Left ventricle myocardium inferior (tissue), 1 donor: ENCODE measurements around the gene NTM. TPM values are rescaled to one million over a fixed set of nuclear protein-coding genes. Genes with fewer than 3 reads are reported as not detected.

Source experiments
- DNase-seq: peaks from one replicate; pipeline ENCODE4 v3.0.0-alpha.2; 2020
- H3K27ac ChIP-seq: fragments of 200-600 bp; replicated peaks from 2 replicates; pipeline ENCODE4 v1.8.0; 2021
- H3K27me3 ChIP-seq: fragments of 200-600 bp; 2 replicates; pipeline ENCODE4 v1.8.0; 2021; ENCODE audit warnings: low read depth
- H3K36me3 ChIP-seq: fragments of 200-600 bp; 2 replicates; pipeline ENCODE4 v1.8.0; 2021
- H3K4me1 ChIP-seq: fragments of 200-600 bp; 2 replicates; pipeline ENCODE4 v1.8.0; 2021
- H3K4me3 ChIP-seq: fragments of 200-600 bp; 2 replicates; pipeline ENCODE4 v1.8.0; 2021; ENCODE audit warnings: mild to moderate bottlenecking, moderate library complexity
- H3K9me3 ChIP-seq: fragments of 200-600 bp; replicated peaks from 2 replicates; pipeline ENCODE4 v1.8.0; 2021
- intact Hi-C: fragments of 100-400 bp; cut with micrococcal nuclease; formaldehyde crosslinking; loops from one replicate; pipeline ENCODE4 v1.11.0; 2022
- total RNA-seq: library from RNA; stranded (reverse); fragmentation: NEBNext Ultra II Directional; extraction: Animal tissue kit (Norgen Biotek cat#: 25700); gene quantifications from one replicate; pipeline ENCODE4 v1.2.1, GENCODE V29; 2021
- TF ChIP-seq, protein P1 (sequence below): fragments of 200-600 bp; IDR thresholded peaks from 2 replicates; pipeline ENCODE4 v1.8.0; 2021; ENCODE audit warnings: antibody characterized with exemption, mild to moderate bottlenecking, borderline replicate concordance
- donor health status: DM: no; HTN: yes; CAD: no; lungs with severe emphysema.

The NTM gene
- total RNA-seq, 1 donor from 2014 or later = 1.0 TPM

DNA sequence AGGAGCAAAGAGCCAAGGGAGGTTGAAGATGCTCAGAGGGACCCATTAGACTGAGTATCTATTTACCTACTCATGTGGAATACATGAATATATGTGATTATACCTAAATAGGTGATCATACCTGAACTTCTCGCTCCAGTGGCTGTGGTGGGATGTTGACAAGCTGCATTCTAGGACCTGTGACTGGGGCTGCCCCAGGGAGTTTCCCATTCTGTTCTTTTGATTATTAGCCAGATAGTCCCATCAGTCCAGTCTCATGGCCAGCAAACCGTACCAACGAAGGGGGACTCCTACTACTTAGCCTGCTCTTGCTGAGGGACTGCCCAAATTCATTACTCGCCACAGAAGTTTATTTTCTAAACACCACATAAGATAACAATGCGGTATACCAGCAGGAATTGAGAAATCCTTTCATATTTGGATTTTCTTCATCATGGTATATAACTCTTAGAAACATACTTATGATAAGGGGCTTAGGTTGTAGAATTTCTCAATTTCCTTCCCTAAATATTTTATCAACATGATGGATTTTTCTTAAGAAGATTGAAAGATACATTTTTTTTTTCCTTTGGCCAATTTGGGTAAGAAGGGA, 273.9 kb downstream of the NTM start:
- H3K27me3 ChIP-seq = peaks cover 51% of the 10 kb centered on the region
- H3K4me1 ChIP-seq = no peaks in the 10 kb centered on the region
- intact Hi-C loops = no loop called here
- H3K27ac ChIP-seq = no peak overlapping the region
- H3K9me3 ChIP-seq = no peaks in the 10 kb centered on the region
- DNase-seq = no peak
- TF ChIP-seq, protein P1, sequence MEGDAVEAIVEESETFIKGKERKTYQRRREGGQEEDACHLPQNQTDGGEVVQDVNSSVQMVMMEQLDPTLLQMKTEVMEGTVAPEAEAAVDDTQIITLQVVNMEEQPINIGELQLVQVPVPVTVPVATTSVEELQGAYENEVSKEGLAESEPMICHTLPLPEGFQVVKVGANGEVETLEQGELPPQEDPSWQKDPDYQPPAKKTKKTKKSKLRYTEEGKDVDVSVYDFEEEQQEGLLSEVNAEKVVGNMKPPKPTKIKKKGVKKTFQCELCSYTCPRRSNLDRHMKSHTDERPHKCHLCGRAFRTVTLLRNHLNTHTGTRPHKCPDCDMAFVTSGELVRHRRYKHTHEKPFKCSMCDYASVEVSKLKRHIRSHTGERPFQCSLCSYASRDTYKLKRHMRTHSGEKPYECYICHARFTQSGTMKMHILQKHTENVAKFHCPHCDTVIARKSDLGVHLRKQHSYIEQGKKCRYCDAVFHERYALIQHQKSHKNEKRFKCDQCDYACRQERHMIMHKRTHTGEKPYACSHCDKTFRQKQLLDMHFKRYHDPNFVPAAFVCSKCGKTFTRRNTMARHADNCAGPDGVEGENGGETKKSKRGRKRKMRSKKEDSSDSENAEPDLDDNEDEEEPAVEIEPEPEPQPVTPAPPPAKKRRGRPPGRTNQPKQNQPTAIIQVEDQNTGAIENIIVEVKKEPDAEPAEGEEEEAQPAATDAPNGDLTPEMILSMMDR = no peak
- no peaks in the 10 kb centered on the region for H3K36me3 ChIP-seq
- H3K4me3 ChIP-seq = no peak overlapping the region

DNA sequence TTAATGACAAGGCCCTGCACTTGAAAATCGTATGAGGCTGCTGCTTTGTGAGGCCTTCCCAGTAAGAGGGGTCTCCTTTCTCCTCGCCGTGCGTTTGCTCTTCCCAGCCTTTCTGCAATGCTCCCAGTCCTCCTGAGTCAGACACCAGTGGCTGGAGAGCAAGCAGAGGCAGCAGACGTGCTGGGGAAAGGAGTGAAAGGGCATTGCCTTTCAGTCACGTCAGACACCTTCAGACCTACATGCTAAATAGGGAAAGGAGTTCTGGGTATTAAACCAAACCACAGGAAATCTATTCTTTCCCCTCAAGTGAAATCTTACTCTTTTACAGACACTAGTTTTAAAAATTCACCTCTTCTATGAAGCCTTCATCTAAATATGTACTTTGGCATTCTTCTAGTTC, 274.8 kb downstream of the NTM start:
- Histone ChIP-seq H3K9me3 (no peaks in the 10 kb centered on the region), H3K36me3 (no peaks in the 10 kb centered on the region), H3K27me3 (peaks cover 56% of the 10 kb centered on the region), H3K4me3 (no peak overlapping the region), H3K27ac (no peak overlapping the region), H3K4me1 (no peaks in the 10 kb centered on the region)
- TF ChIP-seq, protein P1 = no peak
- intact Hi-C loops = no loop called here
- DNase-seq = no peak

DNA sequence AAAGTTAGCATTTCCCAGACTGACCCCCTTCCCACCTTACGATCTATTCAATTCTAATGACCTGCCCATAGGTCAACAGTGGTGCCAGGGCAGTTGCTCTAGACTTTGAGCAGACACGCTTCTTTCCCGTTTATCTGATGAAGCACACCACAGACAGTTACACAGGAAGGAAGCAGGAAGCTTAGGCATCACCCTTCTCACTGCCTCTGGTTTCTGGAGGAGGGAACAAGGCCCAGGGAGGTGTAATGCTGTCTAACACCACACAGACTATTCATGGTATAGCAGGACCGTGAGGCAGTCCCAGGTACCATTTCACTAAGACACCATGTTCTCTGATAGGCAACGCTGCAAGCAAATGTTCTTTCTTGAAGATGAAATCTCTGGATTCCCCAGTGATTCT, 279.4 kb downstream of the NTM start:
- intact Hi-C loops = no loop called here
- Histone ChIP-seq H3K27ac (no peak overlapping the region), H3K27me3 (peaks cover 51% of the 10 kb centered on the region), H3K36me3 (no peaks in the 10 kb centered on the region), H3K4me1 (no peaks in the 10 kb centered on the region), H3K4me3 (no peak overlapping the region), H3K9me3 (no peaks in the 10 kb centered on the region)
- DNase-seq = no peak
- TF ChIP-seq, protein P1 = no peak

DNA sequence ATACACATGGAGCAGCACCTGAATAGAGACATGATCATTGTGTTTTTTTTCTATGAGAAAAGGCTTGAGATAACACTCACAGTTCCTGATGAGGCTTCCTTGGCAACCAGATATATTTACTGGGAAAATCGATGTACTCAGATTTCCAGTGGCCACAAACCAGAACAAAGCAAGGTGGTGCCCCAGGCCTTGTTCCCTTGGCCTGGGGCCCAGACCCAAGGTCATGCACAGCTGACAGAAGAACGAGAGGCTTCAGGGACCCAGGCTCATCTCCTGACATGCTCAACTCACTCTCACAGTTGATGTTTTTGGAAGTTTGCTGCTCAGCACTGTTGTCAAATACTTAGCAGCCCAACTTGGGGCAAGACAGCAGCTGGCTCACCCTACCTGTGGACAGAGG, 281.8 kb downstream of the NTM start:
- no peak for DNase-seq
- TF ChIP-seq, protein P1 = no peak
- Histone ChIP-seq H3K36me3 (no peaks in the 10 kb centered on the region), H3K27ac (no peak overlapping the region), H3K9me3 (no peaks in the 10 kb centered on the region), H3K4me3 (no peak overlapping the region), H3K4me1 (no peaks in the 10 kb centered on the region), H3K27me3 (peaks cover 69% of the 10 kb centered on the region)
- intact Hi-C loops = no loop called here

DNA sequence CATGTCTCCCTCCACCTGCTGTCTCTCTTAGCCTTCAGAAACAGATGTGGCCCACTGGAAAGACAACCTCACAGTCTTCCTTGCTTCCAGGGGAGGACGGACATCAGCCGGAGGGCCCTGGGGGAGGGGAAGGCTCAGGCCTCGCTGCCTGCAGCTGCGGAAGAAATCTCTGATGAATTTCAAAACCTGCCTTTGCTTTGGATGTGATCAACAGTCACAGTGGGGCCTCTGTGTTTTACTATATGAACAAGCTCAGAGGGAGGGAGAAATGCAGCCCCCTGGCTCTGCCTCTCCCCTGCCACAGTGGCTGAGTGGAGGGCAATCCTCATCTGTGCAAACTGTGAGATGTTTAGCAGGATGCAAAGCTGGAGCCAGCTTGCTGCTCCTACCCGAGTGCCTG, 282.8 kb downstream of the NTM start:
- Histone ChIP-seq H3K27ac (no peak overlapping the region), H3K9me3 (no peaks in the 10 kb centered on the region), H3K27me3 (peaks cover 73% of the 10 kb centered on the region), H3K4me1 (no peaks in the 10 kb centered on the region), H3K4me3 (no peak overlapping the region), H3K36me3 (no peaks in the 10 kb centered on the region)
- TF ChIP-seq, protein P1 = no peak
- no peak for DNase-seq
- intact Hi-C loops = no loop called here

DNA sequence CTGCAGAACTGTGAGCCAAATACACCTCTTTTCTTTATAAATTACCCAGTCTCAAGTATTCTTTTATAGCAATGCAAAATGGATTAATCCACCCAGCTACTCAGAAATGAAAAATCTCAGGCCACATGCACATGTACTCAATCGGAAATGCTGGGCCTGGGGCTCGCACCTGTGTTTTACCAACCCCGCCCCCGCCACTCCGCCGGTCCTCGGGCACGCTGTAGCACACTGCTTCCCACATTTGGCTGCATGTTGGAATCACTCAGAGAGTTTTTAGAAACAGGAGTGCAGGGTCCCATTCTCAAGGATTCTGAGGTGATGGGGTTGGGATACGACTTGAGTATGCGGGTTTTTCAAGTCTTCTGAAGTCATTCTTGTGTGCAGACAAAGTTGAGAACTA, 284.4 kb downstream of the NTM start:
- TF ChIP-seq, protein P1 = no peak
- no peak for DNase-seq
- Histone ChIP-seq H3K27me3 (peaks cover 78% of the 10 kb centered on the region), H3K4me1 (no peaks in the 10 kb centered on the region), H3K9me3 (no peaks in the 10 kb centered on the region), H3K4me3 (no peak overlapping the region), H3K27ac (no peak overlapping the region), H3K36me3 (no peaks in the 10 kb centered on the region)
- intact Hi-C loops = no loop called here
